Fibroblast of villous mesenchyme (primary cell): ENCODE data around the gene SLC22A15. TPM values are rescaled to one million over a fixed set of nuclear protein-coding genes. Genes with fewer than 3 reads are reported as not detected.

Experiments
- DNase-seq: peaks from one replicate; pipeline ENCODE4 v3.0.0-alpha.2; 2010; ENCODE audit warnings: low read depth
- H3K4me3 ChIP-seq: 2 replicates; pipeline ENCODE4 v1.5.1; 2011; ENCODE audit warnings: low read depth, mild to moderate bottlenecking, low read length
- total RNA-seq: library from RNA; depleted of rRNA; stranded (reverse); fragments of >200 nt; gene quantifications from 2 replicates; pipeline ENCODE4 v1.2.3, GENCODE V29; 2012
- TF ChIP-seq, protein P1 (sequence below): IDR thresholded peaks from 2 replicates; pipeline ENCODE4 v1.5.1; 2012; ENCODE audit warnings: low read depth, mild to moderate bottlenecking, low read length; ENCODE audit not compliant: insufficient read depth

The SLC22A15 gene
- total RNA-seq, 1 donor, result 7.8 TPM

DNA sequence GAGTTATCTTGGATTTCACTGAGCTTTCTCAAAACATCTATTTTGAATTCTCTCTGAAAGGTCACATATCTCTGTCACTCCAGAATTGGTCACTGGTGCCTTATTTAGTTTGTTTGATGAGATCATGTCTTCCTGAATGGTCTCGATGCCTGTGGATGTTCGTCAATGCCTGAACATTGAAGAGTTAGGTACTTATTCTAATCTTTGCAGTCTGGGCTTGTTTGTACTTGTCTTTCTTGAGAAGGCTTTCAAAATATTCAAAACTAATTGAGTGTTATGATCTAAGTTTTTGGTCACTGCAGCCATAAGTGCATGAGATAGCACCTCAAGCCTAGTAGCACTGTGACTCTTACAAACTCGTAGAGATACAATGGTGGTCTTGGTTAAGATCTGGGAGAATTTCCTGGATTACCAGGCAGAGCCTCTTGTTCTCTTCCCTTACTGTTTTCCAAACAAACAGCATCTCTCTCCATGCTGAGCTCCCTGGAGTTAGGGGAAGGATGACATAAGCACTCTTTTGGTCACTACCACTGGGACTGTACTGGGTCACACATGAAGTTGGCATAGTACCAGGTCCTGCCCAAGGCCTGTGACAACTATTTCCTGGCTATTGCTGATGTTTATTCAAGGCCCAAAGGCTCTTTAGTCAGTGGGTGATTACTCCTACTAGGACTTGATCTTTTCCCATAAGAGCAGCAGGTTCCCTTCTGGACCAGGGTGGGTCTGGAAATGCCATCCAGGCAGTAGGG is 25.6 kb downstream of the SLC22A15 start:
- no peak for DNase-seq
- no peak overlapping the region for H3K4me3 ChIP-seq
- TF ChIP-seq, protein P1, sequence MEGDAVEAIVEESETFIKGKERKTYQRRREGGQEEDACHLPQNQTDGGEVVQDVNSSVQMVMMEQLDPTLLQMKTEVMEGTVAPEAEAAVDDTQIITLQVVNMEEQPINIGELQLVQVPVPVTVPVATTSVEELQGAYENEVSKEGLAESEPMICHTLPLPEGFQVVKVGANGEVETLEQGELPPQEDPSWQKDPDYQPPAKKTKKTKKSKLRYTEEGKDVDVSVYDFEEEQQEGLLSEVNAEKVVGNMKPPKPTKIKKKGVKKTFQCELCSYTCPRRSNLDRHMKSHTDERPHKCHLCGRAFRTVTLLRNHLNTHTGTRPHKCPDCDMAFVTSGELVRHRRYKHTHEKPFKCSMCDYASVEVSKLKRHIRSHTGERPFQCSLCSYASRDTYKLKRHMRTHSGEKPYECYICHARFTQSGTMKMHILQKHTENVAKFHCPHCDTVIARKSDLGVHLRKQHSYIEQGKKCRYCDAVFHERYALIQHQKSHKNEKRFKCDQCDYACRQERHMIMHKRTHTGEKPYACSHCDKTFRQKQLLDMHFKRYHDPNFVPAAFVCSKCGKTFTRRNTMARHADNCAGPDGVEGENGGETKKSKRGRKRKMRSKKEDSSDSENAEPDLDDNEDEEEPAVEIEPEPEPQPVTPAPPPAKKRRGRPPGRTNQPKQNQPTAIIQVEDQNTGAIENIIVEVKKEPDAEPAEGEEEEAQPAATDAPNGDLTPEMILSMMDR, result no peak

DNA sequence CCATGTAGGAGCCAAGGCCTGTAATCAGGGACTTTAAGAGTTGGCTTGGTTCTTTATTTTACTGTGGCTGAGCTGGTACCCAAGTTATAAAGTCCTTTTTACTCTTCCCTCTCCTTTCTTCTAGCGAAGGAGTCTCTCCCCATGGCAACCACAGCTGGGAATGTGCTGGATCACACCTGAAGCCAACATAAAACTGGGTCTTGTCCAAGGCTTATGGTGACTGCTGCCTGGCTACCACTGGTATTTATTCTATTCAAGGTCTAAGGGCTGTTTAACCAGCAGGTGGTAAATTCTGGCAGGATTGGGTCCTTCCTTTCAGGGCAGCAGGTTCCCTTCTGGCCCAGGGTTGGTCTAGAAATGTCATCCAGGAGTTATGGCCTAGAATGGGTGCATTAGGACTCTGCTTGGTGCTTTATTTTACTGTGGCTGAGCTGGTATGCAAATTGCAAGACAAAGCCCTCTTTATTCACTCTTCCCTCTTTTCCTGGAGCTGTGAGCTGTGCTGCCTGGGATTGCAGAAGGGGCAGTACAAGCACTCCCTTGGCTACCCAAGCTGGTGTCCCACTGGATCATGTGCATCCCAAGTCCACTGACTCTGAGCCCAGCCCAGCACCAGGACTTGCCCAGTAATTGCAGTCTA is 26.6 kb downstream of the SLC22A15 start:
- DNase-seq, result no peak
- TF ChIP-seq, protein P1, result no peak
- no peak overlapping the region for H3K4me3 ChIP-seq

DNA sequence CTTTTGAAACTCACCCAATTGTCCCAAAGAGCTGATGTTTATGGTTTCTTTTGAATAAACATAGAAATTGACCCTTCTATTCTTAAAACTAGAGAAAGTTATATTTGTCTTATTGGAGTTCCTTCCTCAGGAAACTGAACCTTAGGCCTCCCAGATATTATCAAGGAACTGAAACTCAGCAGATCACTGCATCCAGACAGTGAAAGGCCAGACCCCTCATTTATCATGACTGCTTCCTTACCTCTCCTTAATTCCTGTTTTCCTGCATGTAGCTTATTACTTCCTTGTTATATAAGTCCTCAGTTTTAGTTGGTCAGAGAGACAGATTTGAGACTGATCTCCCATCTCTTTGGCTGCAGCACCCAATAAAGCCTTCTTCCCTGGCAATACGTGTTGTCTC is 27.5 kb downstream of the SLC22A15 start:
- no peak overlapping the region for H3K4me3 ChIP-seq
- TF ChIP-seq, protein P1, result no peak
- no peak for DNase-seq

DNA sequence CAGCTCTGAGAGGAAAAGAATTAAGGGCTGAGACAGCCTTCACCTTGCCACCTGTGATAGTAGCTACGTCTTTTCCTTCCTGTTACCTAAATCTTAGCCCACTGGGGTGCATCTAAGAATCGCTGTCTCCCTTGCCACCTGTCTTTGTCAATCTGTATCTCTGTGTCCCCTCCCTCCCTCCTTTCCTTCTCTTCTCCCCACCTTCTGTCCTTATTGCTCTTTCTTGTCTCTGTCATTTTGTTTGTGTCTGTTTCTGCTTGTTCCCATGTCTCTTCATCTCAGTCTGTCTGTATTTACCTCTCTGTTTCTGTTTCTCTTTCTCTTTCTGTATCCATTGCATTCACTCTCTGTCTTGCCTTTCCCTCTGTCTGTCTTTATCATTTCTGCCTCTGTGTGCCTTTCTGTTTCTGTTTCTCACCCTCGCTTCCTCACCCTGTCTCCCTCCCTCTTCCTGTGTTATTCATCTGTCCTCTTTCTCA is 30.2 kb downstream of the SLC22A15 start:
- TF ChIP-seq, protein P1, result no peak
- DNase-seq, result no peak
- no peak overlapping the region for H3K4me3 ChIP-seq

DNA sequence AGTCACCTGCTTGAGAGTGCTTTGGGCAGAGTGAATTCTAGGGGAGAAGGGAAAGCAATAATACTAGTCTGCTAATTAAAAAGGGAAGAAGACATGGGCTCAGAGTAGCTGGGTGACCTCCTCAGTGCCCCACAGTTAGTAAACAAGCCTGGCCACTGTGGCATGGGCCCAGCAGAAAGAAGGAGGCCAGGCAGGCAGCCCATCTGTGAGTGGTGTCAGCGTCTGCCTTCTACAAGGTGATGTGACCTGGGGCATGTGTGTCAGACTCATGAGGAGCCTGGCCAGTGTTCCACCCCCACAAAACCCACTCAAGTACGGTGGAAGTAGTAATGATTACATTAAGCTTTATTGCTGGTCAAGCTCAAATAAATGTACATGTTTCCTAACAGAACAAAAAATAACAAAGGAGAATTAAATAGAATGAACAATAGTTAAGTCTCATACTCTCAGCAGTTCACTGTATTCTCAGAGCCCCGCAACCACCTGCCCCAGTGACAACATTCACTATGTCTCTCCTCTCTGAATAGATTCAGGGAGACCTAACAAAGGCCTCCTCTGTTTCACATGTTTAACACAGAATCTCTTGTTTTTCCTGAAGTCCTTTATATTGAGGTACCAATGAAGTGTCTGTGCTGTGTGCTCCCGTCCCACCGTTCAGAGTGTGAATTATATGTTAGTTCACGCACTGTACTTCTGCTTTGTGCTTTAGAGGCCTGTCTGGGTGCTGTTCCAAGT is 32.5 kb downstream of the SLC22A15 start:
- DNase-seq, result no peak
- no peak overlapping the region for H3K4me3 ChIP-seq
- TF ChIP-seq, protein P1, result no peak

DNA sequence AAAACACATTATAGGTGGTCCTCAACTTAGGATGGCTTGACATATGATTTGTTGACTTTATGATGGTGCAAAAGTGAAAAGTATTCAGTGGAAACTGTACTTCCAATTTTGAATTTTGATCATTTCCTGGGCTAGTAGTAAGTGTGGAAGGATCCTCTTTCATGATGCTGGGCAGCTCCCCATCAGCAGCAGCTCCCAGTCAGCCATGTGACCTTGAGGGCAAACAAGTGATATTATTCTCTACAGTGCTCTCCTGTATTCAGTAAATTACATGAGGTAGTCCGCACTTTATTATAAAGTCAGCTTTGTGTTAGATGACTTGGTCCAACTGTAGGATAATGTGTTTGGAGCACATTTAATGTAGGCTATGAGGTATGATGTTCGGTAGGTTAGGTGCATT is 36.4 kb downstream of the SLC22A15 start:
- no peak overlapping the region for H3K4me3 ChIP-seq
- DNase-seq, result no peak
- TF ChIP-seq, protein P1, result no peak
